Heart right ventricle (tissue), 16 donors: Measurements from ENCODE around the gene EMC10. TPM values are rescaled to one million over a fixed set of nuclear protein-coding genes. Genes with fewer than 3 reads are reported as not detected.

Experiments
- ATAC-seq, 8 donors: fragments of 200-7000 bp; cut with Tn5 transposase; one replicate each; pipeline ENCODE4 v1.9.1; 2020; ENCODE audit warnings: mild to moderate bottlenecking in 8 of 8, moderate library complexity in 8 of 8, moderate number of reproducible peaks in 1 of 8
- DNase-seq, 2 donors: peaks; one replicate each; pipeline ENCODE4 v3.0.0-alpha.2; 2020
- H3K27ac ChIP-seq, 10 donors: fragments of 200-600 bp; sonication (generic) in 2 of 10; one replicate each; pipeline versions ENCODE4 v1.5.0 to v1.8.0; 2020 to 2022; ENCODE audit warnings: mild to moderate bottlenecking in 3 of 10
- H3K27me3 ChIP-seq, 7 donors: fragments of 200-600 bp; one replicate each; pipeline ENCODE4 v1.8.0; 2021 to 2022; ENCODE audit warnings: mild to moderate bottlenecking in 2 of 7
- H3K36me3 ChIP-seq, 9 donors: fragments of 200-600 bp; sonication (generic) in 1 of 9; one replicate each; pipeline versions ENCODE4 v1.5.0 to v1.8.0; 2020 to 2022; ENCODE audit warnings: mild to moderate bottlenecking in 2 of 9
- H3K4me1 ChIP-seq, 9 donors: fragments of 200-600 bp; sonication (generic) in 1 of 9; one replicate each; pipeline versions ENCODE4 v1.5.0 to v1.8.0; 2020 to 2022; ENCODE audit warnings: mild to moderate bottlenecking in 4 of 9
- H3K4me3 ChIP-seq, 10 donors: fragments of 200-600 bp; sonication (generic) in 2 of 10; one replicate each; pipeline versions ENCODE4 v1.5.0 to v1.8.0; 2020 to 2022; ENCODE audit warnings: mild to moderate bottlenecking in 7 of 10, moderate library complexity in 2 of 10
- H3K9me3 ChIP-seq, 11 donors: fragments of 200-600 bp in 10 of 11; sonication (generic) in 2 of 11; one replicate each; pipeline versions ENCODE4 v1.5.0 to v1.8.0; 2013 to 2022; ENCODE audit warnings: mild to moderate bottlenecking in 2 of 11, control low read depth in 1 of 11, moderate library complexity in 1 of 11
- CTCF ChIP-seq, 9 donors: fragments of 200-600 bp; sonication (generic) in 2 of 9; IDR thresholded peaks; one replicate each; pipeline versions ENCODE4 v1.5.0 to v1.8.0; 2021 to 2022; ENCODE audit warnings: antibody characterized with exemption in 9 of 9, mild to moderate bottlenecking in 5 of 9, moderate library complexity in 1 of 9
- WGBS, 2 donors: extraction: QIAGEN DNeasy Blood & Tissue Kit; methylation state at CpG; one replicate each; pipeline ENCODE4 v1.1.7; 2013; ENCODE audit warnings: inconsistent platforms in 1 of 2; 5-methylcytosine and 5-hydroxymethylcytosine counted together
- intact Hi-C, 10 donors: fragments of 100-400 bp; cut with DNase I; formaldehyde crosslinking; loops; one replicate each; pipeline versions ENCODE4 v1.11.1 to v1.14.2; 2022
- polyA plus RNA-seq, 2 donors: library from polyadenylated mRNA; stranded (reverse); fragments of 200-250 nt; gene quantifications; one replicate each; pipeline ENCODE4 v1.2.3, GENCODE V29; 2013
- total RNA-seq, 10 donors: library from RNA; stranded (reverse); fragmentation: NEBNext Ultra II Directional in 3 of 10; extraction: Animal tissue kit (Norgen Biotek cat#: 25700) in 3 of 10; gene quantifications; one replicate each; pipeline versions ENCODE4 v1.2.1 to v1.2.4, GENCODE V29; 2021 to 2023
- donor health status: Arrhythmogenic right ventricular cardiomyopathy.
- donor health status: ischemic (EF 13 %, LVEDD 7.1; RV severe dilation, severe dysfunction).
- donor health status: healthy with polysubstance abuse.
- donor health status: DM: no; HTN: yes; CAD: no.
- donor health status: DM: no; HTN: no; CAD: no.
- donor health status: ischemic (EF 25% LVEDD 6.9; RV normal size, moderate dysfunction).
- donor health status: ischemic (EF 25% LVEDD 5.7; RV mildly dilated, moderate dysfunction).
- donor health status: healthy.
- donor health status: DM: yes; HTN: yes; CAD: no.
- donor health status: Ischemic cardiomyopathy.
- donor health status: ischemic (EF 35%, LVEDD 5.7; RV mildly dilated, moderate dysfunction).
- donor health status: nonischemic (EF 11% LVEDD 7.7; RV severe dilation, severe dysfunction).
- donor health status: DM: yes; HTN: yes; CAD: no.
- donor health status: PGD.
- donor health status: ischemic (EF 29% LVEDD 5.4; RV normal size, mild dysfunction).
- donor health status: nonischemic (EF 23%, LVEDD 6.1; RV moderate dilation, normal function).

The EMC10 gene
- total and polyA plus RNA-seq, 12 donors: 73.6 to 152 (median 89.1) TPM

GRCh38 chr19:50453243-50453642, 23.1 kb upstream of the EMC10 start:
- intact Hi-C loops: no loop called here
- no peaks in the 10 kb centered on the region for H3K4me1 ChIP-seq
- ATAC-seq: no peak
- no peak overlapping the region for H3K27ac ChIP-seq
- H3K36me3 ChIP-seq: no peaks in the 10 kb centered on the region
- H3K9me3 ChIP-seq: peaks cover 0 to 5% (median 0%) of the 10 kb centered on the region in 11 donors
- 91 to 94% methylated on average over 3 of the region's 3 CpGs for WGBS, 2 donors
- peaks cover 0 to 43% (median 28%) of the 10 kb centered on the region in 7 donors for H3K27me3 ChIP-seq
- DNase-seq: no peak
- no peak for TF ChIP-seq CTCF (IDR thresholded peaks at IDR 0.05)
- H3K4me3 ChIP-seq: no peak overlapping the region

DNA sequence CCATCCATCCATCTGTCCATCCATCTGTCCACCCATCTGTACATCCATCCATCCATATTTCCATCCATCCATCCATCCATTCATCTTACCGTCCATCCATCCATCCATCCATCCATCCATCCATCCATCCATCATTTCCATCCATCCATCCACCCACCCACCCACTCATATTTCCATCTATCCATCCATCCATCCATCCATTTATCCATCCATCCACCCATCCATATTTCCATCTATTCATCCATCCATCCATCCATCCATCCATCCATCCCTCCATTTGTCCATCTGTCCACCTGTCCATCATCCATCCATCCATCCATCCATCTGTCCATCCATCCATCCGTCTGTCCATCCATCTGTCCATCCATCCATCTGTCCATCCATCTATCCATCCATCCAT, 20.3 kb upstream of the EMC10 start:
- DNase-seq: no peak
- no peaks in the 10 kb centered on the region for H3K4me1 ChIP-seq
- no peak overlapping the region for H3K4me3 ChIP-seq
- peaks cover 0 to 45% (median 41%) of the 10 kb centered on the region in 7 donors for H3K27me3 ChIP-seq
- WGBS, 2 donors: 83 to 87% methylated on average over 2 of the region's 2 CpGs
- H3K9me3 ChIP-seq: no peaks in the 10 kb centered on the region
- no peaks in the 10 kb centered on the region for H3K36me3 ChIP-seq
- H3K27ac ChIP-seq: no peak overlapping the region
- no peak for ATAC-seq
- no peak for TF ChIP-seq CTCF (IDR thresholded peaks at IDR 0.05)
- intact Hi-C loops: no loop called here

DNA sequence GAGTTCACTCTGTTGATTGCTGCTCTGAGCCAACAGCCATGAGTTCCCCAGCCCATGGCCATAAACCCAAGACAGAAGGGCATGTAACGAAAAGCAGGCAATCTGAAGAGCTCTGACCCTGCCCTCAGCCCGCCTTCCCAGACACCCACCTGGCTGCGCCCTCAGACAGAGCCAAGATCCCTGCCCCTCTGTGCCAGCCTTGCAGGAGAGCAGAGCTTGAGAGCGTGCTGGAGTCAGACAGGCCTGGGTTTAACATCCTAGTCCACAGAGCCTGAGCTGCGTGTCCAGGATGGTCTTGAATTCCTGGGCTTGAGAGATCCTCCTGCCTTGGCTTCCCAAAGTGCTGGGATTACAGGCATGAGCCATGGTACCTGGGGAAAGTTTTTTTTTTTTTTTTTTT, 19.0 kb upstream of the EMC10 start:
- no peaks in the 10 kb centered on the region for H3K9me3 ChIP-seq
- no peaks in the 10 kb centered on the region for H3K36me3 ChIP-seq
- TF ChIP-seq CTCF (IDR thresholded peaks at IDR 0.05): no peak
- ATAC-seq (no peak), DNase-seq (no peak)
- WGBS, 2 donors: 84 to 85% methylated on average over 5 of the region's 5 CpGs
- H3K4me1 ChIP-seq: no peaks in the 10 kb centered on the region
- peaks cover 0 to 53% (median 48%) of the 10 kb centered on the region in 7 donors for H3K27me3 ChIP-seq
- no peak overlapping the region for H3K27ac ChIP-seq
- H3K4me3 ChIP-seq: no peak overlapping the region
- intact Hi-C loops: no loop called here

- Histone ChIP-seq H3K4me3 (no peak overlapping the region), H3K9me3 (no peaks in the 10 kb centered on the region), H3K27ac (no peak overlapping the region), H3K27me3 (peaks cover 0 to 61% (median 50%) of the 10 kb centered on the region in 7 donors), H3K36me3 (no peaks in the 10 kb centered on the region), H3K4me1 (no peaks in the 10 kb centered on the region)
- WGBS, 2 donors: 33 to 35% methylated on average over 50 of the region's 50 CpGs
- no peak for TF ChIP-seq CTCF (IDR thresholded peaks at IDR 0.05)
- ATAC-seq (no peak), DNase-seq (no peak)
- intact Hi-C loops: no loop called here
Measured at GRCh38 chr19:50458396-50459066, 17.8 kb upstream of the EMC10 start.
